H4 (cell line): ENCODE measurements around the gene ZNF587B. TPM values are rescaled to one million over a fixed set of nuclear protein-coding genes. Genes with fewer than 3 reads are reported as not detected.
"Not testable (repeated sequence)": the region's sequence is repeated elsewhere in the genome, so short reads cannot be mapped to it uniquely, and the experiment has no call there.

Source experiments
- DNase-seq: peaks from one replicate; pipeline ENCODE4 v3.0.0-alpha.2; 2015; ENCODE audit warnings: low spot score
- total RNA-seq: library from RNA; depleted of rRNA; stranded (reverse); fragments of >200 nt; shearing (Covaris generic); gene quantifications from 2 replicates; pipeline ENCODE4 v1.2.3, GENCODE V29; 2014

Gene ZNF587B
- total RNA-seq, 1 experiment from 2014 or later = 11.9 TPM

DNA sequence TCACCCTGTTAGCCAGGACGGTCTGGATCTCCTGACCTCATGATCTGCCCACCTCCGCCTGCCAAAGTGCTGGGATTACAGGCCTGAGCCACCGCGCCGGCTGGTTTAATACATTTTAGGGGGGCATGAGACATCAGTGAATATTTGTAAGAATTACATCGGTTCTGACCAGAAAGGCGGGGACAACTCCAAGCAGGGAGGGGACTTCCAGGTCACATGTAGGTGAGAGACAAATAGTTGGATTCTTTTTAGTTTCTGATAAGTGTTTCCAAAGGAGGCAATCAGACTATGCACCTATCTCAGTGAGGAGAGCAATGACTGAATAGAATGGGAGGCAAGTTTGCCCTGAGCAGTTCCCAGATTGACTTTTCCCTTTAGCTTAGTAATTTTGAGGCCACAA, 11.7 kb upstream of the ZNF587B start:
- DNase-seq = no peak

DNA sequence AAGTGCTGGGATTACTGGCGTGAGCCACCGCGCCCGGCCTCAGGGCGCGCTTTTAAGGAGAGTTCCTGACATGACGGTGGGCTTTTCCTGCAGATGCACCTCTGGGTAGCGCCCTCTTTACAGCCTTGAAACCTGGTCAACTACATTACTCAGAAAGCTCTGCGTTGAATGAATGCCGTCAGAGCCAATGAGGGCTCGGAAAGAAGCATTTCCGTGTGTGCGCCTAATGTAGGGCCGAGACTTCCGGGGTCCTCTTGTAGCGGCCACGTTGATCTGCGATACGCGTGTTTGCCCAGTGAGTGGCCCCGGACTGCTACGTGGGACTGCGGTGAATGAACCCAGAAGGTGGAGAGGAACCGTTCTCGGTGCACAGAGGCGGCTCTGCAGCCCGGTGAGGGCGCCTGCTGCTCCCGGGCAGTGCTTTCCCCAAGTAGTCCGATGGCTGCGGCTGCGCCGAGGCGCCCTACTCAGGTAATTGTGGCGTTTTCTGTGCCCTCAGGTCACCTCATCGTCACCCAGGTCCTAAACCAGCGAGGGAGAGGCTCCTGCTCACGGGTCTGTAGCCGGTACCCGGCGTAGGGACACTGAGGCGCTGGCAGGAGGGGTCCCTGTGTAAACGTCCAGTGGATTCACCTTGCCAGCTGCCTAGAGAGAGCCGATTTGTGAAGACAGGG, 10.5 kb upstream of the ZNF587B start:
- DNase-seq = peak; percentile 93

DNA sequence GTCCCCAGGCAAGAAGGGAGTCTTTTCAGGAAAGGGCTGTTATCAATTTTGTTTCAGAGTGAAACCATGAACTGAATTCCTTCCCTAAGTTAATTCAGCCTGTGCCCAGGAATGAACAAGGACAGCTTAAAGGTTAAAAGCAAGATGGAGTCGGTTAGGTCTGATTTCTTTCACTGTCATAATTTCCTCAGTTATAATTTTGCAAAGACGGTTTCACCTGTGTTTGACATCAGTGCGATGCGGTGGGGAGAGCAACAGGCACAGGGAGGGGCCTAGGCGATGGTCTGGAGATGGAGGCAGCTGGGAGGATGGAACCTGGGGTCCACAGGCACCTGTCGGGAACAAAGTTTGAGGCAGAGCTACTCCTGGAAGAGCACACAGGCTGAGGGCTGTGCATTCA, 9.5 kb upstream of the ZNF587B start:
- no peak for DNase-seq

DNA sequence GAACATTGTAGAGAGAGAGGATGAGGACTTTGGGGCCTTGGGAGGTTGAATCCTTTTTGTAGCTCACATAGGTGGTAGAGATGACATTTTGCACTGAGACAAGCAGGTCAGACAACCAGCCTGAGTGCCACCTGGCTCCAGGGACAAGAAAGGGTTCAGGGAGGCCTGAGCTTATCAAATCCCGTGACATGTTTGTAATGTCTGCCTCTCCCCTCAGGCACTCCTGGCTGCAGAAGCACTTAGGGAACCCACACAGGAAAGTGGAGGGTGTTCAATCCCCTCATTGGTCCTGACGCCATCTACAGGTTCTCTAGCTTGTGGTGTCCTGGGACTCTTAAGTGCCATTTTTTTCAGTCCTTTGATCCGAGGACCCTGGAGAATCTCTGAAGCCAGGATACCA, 9.0 kb upstream of the ZNF587B start:
- DNase-seq = not testable (repeated sequence)

DNA sequence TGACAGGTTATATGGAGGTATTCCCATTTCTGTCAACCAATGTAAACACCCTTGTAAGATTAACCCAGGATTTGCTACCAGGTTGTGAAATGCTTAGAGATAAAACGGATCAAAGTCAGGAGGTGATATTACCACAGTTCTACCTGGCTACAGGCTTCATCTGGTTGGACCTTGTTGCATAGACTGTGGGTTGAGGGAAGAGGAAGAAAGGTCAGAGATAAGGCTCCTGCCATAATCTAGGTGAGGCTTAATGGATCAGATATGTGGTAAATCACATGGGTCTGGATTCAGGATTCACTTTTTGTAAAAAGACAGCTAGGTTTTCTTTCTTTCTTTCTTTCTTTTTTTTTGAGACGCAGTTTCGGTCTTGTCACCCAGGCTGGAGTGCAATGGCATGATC, 8.6 kb upstream of the ZNF587B start:
- DNase-seq = not testable (repeated sequence)

DNA sequence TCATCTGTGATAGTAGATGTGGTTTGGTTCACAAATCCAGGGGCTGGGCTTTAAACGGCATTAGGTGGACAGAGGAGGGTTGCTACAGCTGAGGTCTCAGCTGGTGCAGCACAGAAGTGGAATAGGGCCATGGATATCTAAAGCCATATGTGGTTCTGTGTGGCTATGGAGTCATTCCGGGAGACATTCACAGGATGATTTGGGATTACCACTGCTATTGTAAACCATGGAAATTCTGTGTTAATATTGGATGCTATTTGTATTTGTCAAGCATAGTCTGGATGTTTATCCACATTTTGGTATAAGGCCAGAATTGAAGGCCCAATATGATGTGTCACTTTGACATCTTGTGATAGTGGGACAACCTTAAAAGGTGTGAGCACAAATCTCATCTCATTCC, 6.9 kb upstream of the ZNF587B start:
- not testable (repeated sequence) for DNase-seq

DNA sequence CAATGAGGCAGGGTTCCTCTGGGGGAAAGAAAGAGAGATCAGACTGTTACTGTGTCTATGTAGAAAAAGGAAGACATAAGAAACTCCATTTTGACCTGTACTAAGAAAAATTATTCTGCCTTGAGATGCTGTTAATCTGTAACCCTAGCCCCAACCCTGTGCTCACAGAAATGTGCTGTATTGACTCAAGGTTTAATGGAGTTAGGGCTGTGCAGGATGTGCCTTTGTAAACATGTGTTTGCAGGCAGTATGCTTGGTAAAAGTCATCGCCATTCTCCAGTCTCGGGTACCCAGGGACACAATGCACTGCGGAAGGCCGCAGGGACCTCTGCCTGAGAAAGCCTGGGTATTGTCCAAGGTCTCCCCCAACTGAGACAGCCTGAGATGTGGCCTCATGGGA, 6.5 kb upstream of the ZNF587B start:
- not testable (repeated sequence) for DNase-seq

DNA sequence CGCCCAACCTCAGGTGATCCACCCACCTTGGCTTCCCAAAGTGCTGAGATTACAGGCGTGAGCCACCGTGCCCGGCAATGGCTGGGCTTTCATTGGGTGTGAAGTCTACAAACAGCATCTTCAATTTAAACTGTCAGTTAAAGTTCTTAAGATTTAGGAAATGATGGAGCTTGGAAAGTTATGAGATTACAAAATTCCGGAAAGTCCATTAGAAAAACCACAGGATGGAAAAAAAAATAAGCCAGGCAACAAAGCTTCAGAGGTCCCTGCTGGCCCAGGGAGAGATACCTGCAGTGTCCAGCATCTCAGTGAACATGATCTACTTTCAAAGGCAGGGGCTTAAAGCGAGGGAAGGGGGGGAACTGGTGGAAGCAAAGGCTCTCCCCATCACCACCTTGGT, 4.6 kb upstream of the ZNF587B start:
- no peak for DNase-seq

DNA sequence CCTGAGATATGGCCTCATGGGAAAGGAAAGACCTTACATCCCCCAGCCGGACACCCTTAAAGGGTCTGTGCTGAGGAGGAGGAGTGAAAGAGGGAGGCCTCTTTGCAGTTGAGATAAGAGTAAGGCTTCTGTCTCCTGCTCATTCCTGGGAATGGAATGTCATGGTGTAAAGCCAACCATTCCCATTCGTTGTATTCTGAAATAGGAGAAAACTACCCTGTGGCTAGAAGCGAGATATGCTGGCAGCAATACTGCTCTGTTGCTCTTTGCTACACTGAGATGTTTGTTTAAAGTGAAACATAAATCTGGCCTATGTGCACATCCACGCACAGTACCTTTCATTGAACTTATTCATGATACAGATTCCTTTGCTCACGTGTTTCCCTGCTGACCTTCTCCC, 783 bp upstream of the ZNF587B start:
- no peak for DNase-seq

DNA sequence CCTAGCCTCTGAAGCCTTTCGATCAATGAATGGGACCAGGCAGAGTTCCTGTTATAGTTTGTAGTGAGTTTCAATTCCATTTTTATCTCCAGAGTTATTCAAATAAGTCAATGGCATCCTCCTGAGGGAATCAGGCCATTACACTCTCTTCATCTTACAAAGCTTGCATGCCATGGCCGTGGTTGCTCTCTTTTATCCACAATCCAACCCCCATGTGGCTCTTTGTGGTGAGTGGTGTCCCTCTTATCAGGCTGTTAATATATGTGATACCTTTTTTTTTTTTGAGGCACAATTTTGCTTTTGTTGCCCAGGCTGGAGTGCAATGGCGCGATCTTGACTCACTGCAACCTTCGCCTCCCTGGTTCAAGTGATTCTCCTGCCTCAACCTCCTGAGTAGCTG, 6.9 kb downstream of the ZNF587B start:
- not testable (repeated sequence) for DNase-seq

DNA sequence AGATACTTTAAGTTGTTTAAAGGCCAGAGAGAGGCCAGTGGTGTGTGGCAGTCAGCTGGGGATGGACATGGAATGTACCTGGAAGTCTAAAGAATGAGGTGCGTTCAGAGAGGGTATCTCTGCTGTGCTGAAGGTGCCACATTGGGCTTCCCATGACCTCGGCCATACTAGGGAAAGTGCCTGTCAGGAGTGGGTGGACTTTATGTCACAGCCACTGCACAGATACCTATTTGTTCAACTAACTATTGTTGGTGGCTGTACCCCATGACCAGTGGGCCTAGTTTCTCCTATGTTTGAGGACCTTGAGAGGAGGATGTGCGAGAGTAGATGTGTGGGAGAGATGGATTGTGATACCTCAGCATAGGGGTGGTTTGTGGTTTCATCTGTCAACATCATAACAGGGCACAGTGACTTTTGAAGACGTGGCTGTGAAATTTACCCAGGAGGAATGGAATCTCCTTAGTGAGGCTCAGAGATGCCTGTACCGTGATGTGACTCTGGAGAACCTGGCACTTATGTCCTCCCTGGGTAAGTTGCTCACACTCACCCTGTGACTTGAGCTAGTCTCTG, 8.6 kb downstream of the ZNF587B start:
- not testable (repeated sequence) for DNase-seq

DNA sequence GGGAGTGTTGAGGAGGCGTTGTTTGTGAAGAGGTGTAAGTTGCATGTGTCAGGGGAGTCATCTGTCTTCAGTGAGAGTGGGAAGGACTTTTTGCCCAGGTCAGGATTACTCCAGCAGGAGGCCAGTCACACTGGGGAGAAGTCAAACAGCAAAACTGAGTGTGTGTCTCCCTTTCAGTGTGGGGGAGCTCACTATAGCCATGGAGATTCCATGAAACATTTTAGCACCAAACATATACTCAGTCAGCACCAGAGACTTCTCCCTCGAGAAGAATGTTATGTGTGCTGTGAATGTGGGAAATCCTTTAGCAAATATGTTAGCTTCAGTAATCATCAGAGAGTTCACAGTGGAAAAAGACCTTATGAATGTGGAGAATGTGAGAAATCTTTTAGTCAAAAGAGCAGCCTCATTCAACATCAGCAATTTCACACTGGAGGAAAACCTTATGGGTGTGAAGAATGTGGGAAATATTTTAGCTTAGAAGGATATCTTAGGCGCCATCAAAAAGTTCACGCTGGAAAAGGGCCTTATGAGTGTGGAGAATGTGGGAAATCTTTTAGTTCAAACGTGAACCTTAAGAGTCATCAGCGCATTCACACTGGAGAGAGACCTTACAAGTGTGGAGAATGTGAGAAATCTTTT, 11.1 kb downstream of the ZNF587B start:
- DNase-seq = no peak

DNA sequence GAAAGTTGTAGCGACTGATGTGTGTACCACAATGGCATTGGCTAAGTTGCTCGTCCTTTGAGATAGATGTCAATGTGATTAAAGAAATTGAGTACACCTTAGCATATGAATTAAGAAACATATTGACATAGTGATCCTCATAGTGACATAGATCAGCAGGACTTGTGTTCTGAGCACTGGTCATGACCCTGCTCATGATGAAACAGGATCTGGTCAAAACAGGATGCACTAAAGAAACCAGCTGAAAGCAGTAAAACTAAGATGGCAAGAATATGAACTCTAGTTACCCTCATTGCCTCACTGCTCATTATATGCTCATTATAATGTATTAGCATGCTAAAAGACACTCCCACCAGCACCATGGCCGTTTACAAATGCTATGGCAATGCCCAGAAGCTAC, 17.1 kb downstream of the ZNF587B start:
- DNase-seq = not testable (repeated sequence)

DNA sequence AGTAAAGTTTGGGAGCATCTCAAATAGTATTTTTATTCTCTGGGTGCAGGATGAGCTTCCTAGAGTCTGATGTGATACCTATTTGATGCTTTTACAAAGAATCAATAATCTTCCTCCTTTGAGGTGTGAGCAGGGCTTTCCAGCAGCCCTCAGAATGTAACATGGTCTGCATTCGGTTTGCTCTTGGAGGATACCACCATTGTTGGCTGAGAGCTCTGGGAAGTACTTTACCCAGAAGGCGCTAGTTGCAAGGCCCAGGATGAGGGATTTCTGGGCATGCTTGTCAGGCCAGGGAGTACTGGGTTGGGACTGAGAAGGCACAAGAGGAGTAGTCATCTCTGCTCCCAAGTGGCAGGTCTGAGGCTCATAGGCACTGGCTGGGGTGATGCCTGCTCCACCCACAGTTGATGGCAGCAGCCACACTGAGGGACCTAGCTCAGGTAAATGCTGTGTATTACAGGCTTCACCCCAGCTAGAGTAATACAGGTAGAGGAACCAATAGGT, 19.1 kb downstream of the ZNF587B start:
- not testable (repeated sequence) for DNase-seq

DNA sequence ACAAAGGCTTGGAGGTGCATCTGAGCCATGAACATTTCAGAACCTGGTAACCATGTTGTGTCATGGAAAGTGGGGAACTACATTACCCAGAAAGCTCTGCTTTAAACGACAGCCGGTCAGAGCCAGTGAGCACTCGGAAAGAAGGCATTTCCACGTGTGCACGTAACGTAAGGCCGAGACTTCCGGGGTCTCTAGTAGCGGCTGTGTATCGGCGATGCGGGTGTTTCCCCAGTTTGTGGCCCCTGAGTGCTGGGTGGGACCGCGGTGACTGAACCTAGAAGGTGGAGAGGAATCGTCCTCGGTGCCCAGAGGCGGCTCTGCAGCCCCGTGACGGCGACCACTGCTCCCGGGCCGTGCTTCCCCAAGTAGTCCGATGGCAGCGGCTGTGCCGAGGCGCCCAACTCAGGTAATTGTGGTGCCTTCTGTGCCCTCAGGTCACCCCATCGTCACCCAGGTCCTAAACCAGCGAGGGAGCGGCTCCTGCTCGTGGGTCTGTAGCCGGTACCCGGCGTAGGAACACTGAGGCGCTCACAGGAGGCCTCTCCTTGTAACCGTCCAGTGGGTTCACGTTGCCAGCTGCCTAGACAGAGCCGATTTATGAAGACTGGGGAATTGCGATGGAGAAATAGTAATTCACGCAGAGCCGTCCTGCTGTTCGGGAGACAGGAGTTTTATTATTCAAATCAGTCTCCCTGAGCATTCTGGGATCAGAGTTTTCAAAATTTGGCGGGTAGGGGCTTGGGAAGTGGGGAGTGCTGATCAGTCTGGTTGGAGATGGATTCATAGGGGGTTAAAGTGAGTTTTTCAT, 19.8 kb downstream of the ZNF587B start, which contains the start of gene ZNF587:
Gene ZNF587, plus strand, starts transcription at position 194 of the 808 bp plus-strand sequence. Its CDS starts 180 bp downstream, at position 374.
- peak; percentile 87 for DNase-seq

DNA sequence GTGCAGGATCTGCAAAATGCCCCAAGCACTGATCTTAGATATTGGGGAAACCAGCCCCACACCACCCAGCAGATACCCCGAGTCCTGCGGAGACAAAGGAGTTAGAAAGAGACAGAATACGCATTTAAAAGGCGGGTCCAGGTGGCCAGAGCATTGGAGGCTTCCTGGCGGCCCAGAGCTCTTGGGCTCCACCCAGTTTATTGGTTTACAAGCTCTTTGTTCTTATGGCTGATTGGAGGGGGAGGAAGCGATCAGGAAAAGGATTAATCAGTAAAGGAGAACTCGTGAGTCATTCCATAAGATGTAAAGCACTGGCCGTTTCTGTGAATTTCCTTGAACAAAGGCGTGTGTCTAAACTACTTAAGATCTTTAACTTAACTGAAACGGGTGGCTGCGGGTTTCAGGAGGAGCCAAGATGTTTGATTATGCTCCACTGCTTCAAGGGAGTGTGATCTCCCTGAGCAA, 20.5 kb downstream of the ZNF587B start:
- DNase-seq = no peak

DNA sequence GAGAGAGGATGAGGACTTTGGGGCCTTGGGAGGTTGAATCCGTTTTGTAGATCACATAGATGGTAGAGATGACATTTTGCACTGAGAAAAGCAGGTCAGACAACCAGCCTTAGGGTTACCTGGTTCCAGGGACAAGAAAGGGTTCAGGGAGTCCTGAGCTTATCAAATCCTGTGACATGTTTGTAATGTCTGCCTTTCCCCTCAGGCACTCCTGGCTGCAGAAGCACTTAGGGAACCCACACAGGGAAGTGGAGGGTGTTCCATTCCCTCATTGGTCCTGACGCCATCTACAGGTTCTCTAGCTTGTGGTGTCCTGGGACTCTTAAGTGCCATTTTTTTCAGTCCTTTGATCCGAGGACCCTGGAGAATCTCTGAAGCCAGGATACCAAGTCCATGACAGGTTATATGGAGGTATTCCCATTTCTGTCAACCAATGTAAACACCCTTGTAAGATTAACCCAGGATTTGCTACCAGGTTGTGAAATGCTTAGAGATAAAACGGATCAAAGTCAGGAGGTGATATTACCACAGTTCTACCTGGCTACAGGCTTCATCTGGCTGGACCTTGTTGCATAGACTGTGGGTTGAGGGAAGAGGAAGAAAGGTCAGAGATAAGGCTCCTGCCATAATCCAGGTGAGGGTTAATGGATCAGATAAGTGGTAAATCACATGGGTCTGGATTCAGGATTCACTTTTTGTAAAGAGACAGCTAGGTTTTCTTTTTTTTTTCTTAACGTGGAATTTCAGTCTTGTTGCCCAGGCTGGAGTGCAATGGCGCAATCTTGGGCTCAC, 21.9 kb downstream of the ZNF587B start:
- DNase-seq = not testable (repeated sequence)

DNA sequence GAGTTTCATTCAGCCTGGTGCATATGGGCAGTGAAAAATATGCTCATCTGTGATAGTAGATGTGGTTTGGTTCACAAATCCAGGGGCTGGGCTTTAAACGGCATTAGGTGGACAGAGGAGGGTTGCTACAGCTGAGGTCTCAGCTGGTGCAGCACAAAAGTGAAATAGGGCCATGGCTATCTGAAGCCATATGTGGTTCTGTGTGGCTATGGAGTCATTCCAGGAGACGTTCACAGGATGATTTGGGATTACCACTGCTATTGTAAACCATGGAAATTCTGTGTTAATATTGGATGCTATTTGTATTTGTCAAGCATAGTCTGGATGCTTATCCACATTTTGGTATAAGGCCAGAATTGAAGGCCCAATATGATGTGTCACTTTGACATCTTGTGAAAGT, 24.0 kb downstream of the ZNF587B start:
- not testable (repeated sequence) for DNase-seq

DNA sequence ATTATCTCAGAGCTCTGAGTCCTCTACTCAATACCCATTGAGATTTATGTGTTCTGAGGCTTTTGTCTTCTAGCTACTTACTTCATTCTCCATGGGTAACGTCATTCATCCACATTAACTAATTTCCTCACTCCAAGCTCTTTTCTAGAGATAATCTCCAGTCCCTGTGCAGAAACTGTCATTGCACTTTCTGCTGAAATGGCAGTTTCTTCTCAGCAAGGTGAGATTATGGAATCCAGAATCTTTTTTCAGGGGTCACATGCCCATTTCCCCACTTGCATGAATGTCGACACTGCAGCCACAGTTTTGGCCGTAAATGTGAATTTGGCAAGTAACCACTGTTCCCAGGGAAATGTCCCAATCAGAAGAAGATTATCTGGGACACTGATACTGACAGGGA, 32.3 kb downstream of the ZNF587B start:
- not testable (repeated sequence) for DNase-seq

DNA sequence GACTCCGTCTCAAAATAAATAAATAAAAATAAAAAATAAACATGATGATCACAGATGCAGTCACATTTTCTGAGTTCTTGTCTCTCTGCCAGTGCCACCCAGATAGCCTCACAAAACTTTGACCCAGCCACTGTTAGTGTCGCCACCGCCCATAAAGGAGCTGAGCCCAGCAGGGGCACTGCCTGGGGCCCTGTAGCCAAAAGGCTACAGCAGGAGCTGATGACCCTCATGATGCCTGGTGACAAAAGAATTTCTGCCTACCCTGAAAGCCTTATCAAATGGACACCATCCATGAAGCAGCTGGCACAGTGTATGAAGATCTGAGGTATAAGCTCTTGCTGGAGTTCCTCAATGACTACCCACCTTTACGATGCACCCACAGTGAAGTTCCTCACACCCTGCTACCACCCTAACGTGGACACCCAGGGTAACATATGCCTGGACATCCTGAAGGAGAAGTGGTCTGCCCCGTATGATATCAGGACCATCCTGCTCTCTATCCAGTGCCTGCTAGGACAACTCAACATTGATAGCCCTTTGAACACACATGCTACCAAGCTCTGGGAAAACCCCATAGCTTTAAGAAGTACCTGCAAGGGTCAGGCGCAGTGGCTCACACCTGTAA, 37.9 kb downstream of the ZNF587B start:
- no peak for DNase-seq

DNA sequence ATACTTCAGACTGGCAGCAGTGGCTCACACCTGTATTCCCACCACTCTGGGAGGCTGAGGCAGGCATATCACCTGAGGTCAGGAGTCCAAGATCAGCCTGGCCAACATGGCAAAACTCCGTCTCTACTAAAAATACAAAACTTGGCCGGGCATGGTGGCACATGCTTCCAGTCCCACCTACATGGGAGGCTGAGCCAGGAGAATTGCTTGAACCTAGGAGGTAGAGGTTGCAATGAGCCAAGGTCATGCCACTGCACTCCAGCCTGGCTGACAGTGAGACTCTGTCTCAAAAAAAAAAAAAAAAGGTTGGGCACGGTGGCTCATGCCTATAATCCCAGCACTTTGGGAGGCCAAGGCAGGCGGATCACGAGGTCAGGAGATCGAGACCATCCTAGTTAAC, 39.6 kb downstream of the ZNF587B start:
- DNase-seq = not testable (repeated sequence)
